GM18868 (cell line): ENCODE results near the gene SOAT2.
"Not testable (repeated sequence)": the region's sequence is repeated elsewhere in the genome, so short reads cannot be mapped to it uniquely, and the experiment has no call there.

Experiments
- ATAC-seq: cut with Tn5 transposase; IDR thresholded peaks from one replicate; pipeline ENCODE4 v1.9.1; 2021; ENCODE audit warnings: mild to moderate bottlenecking, moderate library complexity; ENCODE audit not compliant: unreplicated experiment

Gene SOAT2

GRCh38 chr12:53131844-53132243 is 28.6 kb downstream of the SOAT2 start:
- no peak for ATAC-seq

GRCh38 chr12:53133722-53134121 is 30.4 kb downstream of the SOAT2 start:
- no peak for ATAC-seq

GRCh38 chr12:53143355-53143754 is 40.1 kb downstream of the SOAT2 start:
- ATAC-seq = no peak

GRCh38 chr12:53145383-53146260 is 42.3 kb downstream of the SOAT2 start:
- no peak for ATAC-seq

GRCh38 chr12:53147181-53147580 is 43.9 kb downstream of the SOAT2 start:
- no peak for ATAC-seq

GRCh38 chr12:53147653-53148052 is 44.4 kb downstream of the SOAT2 start:
- ATAC-seq = no peak

GRCh38 chr12:53151039-53151438 is 47.8 kb downstream of the SOAT2 start:
- ATAC-seq = no peak

- ATAC-seq = no peak
Observed at GRCh38 chr12:53152390-53152789, 49.1 kb downstream of the SOAT2 start.

- peak; percentile 80 for ATAC-seq
Observed at GRCh38 chr12:53159195-53159839, 56.0 kb downstream of the SOAT2 start.

- ATAC-seq = no peak
Observed at GRCh38 chr12:53160000-53160399, 56.7 kb downstream of the SOAT2 start.

- no peak for ATAC-seq
Observed at GRCh38 chr12:53160673-53161072, 57.4 kb downstream of the SOAT2 start.

- no peak for ATAC-seq
Observed at GRCh38 chr12:53161119-53161911, 58.0 kb downstream of the SOAT2 start.

- ATAC-seq = not testable (repeated sequence)
Observed at GRCh38 chr12:53163008-53163407, 59.7 kb downstream of the SOAT2 start.

GRCh38 chr12:53166837-53167236 is 63.6 kb downstream of the SOAT2 start:
- ATAC-seq = no peak

GRCh38 chr12:53169644-53170043 is 66.4 kb downstream of the SOAT2 start:
- no peak for ATAC-seq

- ATAC-seq = no peak
Observed at GRCh38 chr12:53170215-53170614, 66.9 kb downstream of the SOAT2 start.

GRCh38 chr12:53170876-53171724 is 67.8 kb downstream of the SOAT2 start:
- no peak for ATAC-seq

- ATAC-seq = no peak
Observed at GRCh38 chr12:53171725-53172329, 68.5 kb downstream of the SOAT2 start.

- ATAC-seq = no peak
Observed at GRCh38 chr12:53172352-53172751, 69.1 kb downstream of the SOAT2 start.

GRCh38 chr12:53173085-53173715 is 69.9 kb downstream of the SOAT2 start:
- no peak for ATAC-seq
